ENCODE results near the gene SDHA. TPM values are rescaled to one million over a fixed set of nuclear protein-coding genes. Genes with fewer than 3 reads are reported as not detected.

Gene SDHA
- total and polyA plus RNA-seq, 2 donors from 2014 or later: 135 to 256 TPM

DNA sequence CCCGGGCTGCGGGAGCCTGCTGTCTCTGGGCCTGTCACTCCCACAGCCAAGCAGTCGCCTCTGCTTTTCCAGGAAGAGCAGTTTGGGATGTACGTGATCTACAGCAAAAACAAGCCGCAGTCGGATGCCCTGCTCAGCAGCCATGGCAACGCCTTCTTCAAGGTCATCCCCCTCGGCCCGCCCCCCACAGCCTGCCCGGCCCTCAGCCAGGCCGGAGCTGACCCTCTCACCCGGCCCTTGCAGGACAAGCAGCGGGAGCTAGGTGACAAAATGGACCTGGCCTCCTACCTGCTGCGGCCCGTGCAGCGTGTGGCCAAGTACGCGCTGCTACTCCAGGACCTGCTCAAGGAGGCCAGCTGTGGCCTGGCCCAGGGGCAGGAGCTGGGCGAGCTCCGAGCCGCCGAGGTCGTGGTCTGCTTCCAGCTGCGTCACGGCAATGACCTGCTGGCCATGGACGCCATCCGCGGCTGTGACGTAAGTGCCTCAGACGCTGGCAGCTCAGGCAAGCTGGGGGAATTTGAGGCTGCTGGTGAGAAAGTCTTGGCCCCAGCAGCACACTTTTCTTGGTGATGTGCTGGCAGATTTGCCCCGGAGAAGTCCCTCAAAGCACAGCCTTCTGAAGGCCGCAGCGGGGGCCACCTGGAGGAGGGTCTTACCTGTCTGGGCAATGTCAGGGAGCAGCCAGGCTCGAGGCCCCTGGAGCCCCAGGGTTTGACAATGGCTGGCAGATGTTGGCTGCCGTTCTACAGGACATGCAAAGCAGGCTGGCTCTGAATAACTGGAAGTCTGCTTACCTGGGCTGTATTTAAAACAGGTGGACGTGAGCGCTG lies 46.9 kb upstream of the SDHA start:
- H3K27ac ChIP-seq (ENCODE audit: low read depth in 2 of 2, low read length in 2 of 2): no peak overlapping the region
- DNase-seq: peak in 2 of 5 donors; percentile 24 to 51
- no peak for FAIRE-seq

GRCh38 chr5:171801-172331 lies 46.3 kb upstream of the SDHA start:
- intact Hi-C loops (cut with DNase I): no loop called here

More for the DNA sequence above, 46.9 kb upstream of the SDHA start:
- TF ChIP-seq, protein P1, sequence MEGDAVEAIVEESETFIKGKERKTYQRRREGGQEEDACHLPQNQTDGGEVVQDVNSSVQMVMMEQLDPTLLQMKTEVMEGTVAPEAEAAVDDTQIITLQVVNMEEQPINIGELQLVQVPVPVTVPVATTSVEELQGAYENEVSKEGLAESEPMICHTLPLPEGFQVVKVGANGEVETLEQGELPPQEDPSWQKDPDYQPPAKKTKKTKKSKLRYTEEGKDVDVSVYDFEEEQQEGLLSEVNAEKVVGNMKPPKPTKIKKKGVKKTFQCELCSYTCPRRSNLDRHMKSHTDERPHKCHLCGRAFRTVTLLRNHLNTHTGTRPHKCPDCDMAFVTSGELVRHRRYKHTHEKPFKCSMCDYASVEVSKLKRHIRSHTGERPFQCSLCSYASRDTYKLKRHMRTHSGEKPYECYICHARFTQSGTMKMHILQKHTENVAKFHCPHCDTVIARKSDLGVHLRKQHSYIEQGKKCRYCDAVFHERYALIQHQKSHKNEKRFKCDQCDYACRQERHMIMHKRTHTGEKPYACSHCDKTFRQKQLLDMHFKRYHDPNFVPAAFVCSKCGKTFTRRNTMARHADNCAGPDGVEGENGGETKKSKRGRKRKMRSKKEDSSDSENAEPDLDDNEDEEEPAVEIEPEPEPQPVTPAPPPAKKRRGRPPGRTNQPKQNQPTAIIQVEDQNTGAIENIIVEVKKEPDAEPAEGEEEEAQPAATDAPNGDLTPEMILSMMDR (IDR thresholded peaks at IDR 0.05; ENCODE audit: borderline replicate concordance, extremely low read depth, insufficient read depth): no peak
- intact Hi-C loops (cut with DNase I): no loop called here
- Histone ChIP-seq H3K27me3 (ENCODE audit: control insufficient read depth, insufficient read depth, low read length) (no peaks in the 10 kb centered on the region), H3K4me1 (ENCODE audit: control insufficient read depth in 2 of 3, insufficient read depth in 2 of 3, low read depth in 1 of 3, low read length in 3 of 3) (no peaks in the 10 kb centered on the region), H3K9me3 (ENCODE audit: control insufficient read depth in 2 of 3, insufficient read depth in 1 of 3, low read length in 3 of 3) (no peaks in the 10 kb centered on the region), H3K36me3 (ENCODE audit: control insufficient read depth in 2 of 3, insufficient read depth in 3 of 3, low read length in 3 of 3) (no peaks in the 10 kb centered on the region), H3K9ac (ENCODE audit: low read length in 3 of 3) (no peak overlapping the region), H3K4me3 (ENCODE audit: low read length in 3 of 3) (no peak overlapping the region)

DNA sequence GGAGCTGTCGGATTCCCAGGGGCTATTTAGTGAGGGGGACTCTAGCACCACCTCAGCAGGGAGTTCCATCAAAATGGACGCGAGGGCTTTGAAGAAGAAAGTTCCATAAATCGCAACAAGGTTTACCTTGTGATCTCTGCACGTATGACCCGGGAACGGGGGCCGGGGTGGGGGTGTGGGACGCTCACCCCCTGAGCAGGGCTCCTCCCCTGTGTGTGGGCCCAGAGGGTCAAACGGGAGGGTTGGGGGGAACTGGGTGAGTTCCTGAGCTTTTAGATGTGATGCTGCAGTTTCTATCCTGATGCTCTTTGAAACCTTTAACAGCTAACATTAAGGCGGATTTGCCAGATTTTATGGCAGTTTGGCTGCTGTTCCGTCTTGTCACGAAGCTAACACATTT lies 45.7 kb upstream of the SDHA start:
- Histone ChIP-seq H3K4me3 (ENCODE audit: low read length in 3 of 3) (no peak overlapping the region), H3K9me3 (ENCODE audit: control insufficient read depth in 2 of 3, insufficient read depth in 1 of 3, low read length in 3 of 3) (no peaks in the 10 kb centered on the region), H3K27me3 (ENCODE audit: control insufficient read depth, insufficient read depth, low read length) (no peaks in the 10 kb centered on the region), H3K9ac (ENCODE audit: low read length in 3 of 3) (no peak overlapping the region), H3K27ac (ENCODE audit: low read depth in 2 of 2, low read length in 2 of 2) (no peak overlapping the region), H3K4me1 (ENCODE audit: control insufficient read depth in 2 of 3, insufficient read depth in 2 of 3, low read depth in 1 of 3, low read length in 3 of 3) (no peaks in the 10 kb centered on the region), H3K36me3 (ENCODE audit: control insufficient read depth in 2 of 3, insufficient read depth in 3 of 3, low read length in 3 of 3) (no peaks in the 10 kb centered on the region)
- TF ChIP-seq, protein P1 (IDR thresholded peaks at IDR 0.05; ENCODE audit: borderline replicate concordance, extremely low read depth, insufficient read depth): no peak
- intact Hi-C loops (cut with DNase I): no loop called here
- FAIRE-seq: no peak
- no peak for DNase-seq

More at GRCh38 chr5:171801-172331, 46.3 kb upstream of the SDHA start:
- Histone ChIP-seq H3K4me3 (ENCODE audit: low read length in 3 of 3) (no peak overlapping the region), H3K27ac (ENCODE audit: low read depth in 2 of 2, low read length in 2 of 2) (no peak overlapping the region), H3K36me3 (ENCODE audit: control insufficient read depth in 2 of 3, insufficient read depth in 3 of 3, low read length in 3 of 3) (no peaks in the 10 kb centered on the region), H3K4me1 (ENCODE audit: control insufficient read depth in 2 of 3, insufficient read depth in 2 of 3, low read depth in 1 of 3, low read length in 3 of 3) (no peaks in the 10 kb centered on the region), H3K9me3 (ENCODE audit: control insufficient read depth in 2 of 3, insufficient read depth in 1 of 3, low read length in 3 of 3) (no peaks in the 10 kb centered on the region), H3K27me3 (ENCODE audit: control insufficient read depth, insufficient read depth, low read length) (no peaks in the 10 kb centered on the region), H3K9ac (ENCODE audit: low read length in 3 of 3) (no peak overlapping the region)
- no peak for FAIRE-seq
- DNase-seq: peak in 1 of 5 donors; percentile 32
- TF ChIP-seq, protein P1 (IDR thresholded peaks at IDR 0.05; ENCODE audit: borderline replicate concordance, extremely low read depth, insufficient read depth): no peak
